HG03064 (cell line): ENCODE results near the gene ITGB4.
"Not testable (repeated sequence)": the region's sequence is repeated elsewhere in the genome, so short reads cannot be mapped to it uniquely, and the experiment has no call there.

Source experiments
- ATAC-seq: cut with Tn5 transposase; IDR thresholded peaks from one replicate; pipeline ENCODE4 v1.9.1; 2021; ENCODE audit warnings: low read depth; ENCODE audit not compliant: unreplicated experiment

ITGB4 gene

GRCh38 chr17:75767881-75768280 lies 46.6 kb downstream of the ITGB4 start:
- no peak for ATAC-seq

- ATAC-seq: no peak
These were observed 48.3 kb downstream of the ITGB4 start for GRCh38 chr17:75769536-75769935.

GRCh38 chr17:75771334-75772281 lies 50.3 kb downstream of the ITGB4 start:
- no peak for ATAC-seq

- ATAC-seq: no peak
These were observed 52.0 kb downstream of the ITGB4 start for GRCh38 chr17:75773121-75773807.

GRCh38 chr17:75773808-75774470 lies 52.7 kb downstream of the ITGB4 start:
- no peak for ATAC-seq

- no peak for ATAC-seq
These were observed 53.3 kb downstream of the ITGB4 start for GRCh38 chr17:75774471-75774990.

GRCh38 chr17:75774991-75775668 lies 53.9 kb downstream of the ITGB4 start:
- no peak for ATAC-seq

- no peak for ATAC-seq
These were observed 55.4 kb downstream of the ITGB4 start for GRCh38 chr17:75776386-75777295.

- ATAC-seq: no peak
These were observed 56.1 kb downstream of the ITGB4 start for GRCh38 chr17:75777296-75777922.

GRCh38 chr17:75778066-75778860 lies 57.0 kb downstream of the ITGB4 start:
- not testable (repeated sequence) for ATAC-seq

- ATAC-seq: peak; percentile 18
These were observed 57.6 kb downstream of the ITGB4 start for GRCh38 chr17:75778861-75779249.

GRCh38 chr17:75779250-75779986 lies 58.2 kb downstream of the ITGB4 start:
- ATAC-seq: peak; percentile 51

- no peak for ATAC-seq
These were observed 59.0 kb downstream of the ITGB4 start for GRCh38 chr17:75779987-75780889.

- no peak for ATAC-seq
These were observed 62.0 kb downstream of the ITGB4 start for GRCh38 chr17:75783069-75783783.

GRCh38 chr17:75783803-75784472 lies 62.7 kb downstream of the ITGB4 start:
- ATAC-seq: no peak
